GM06990 (cell line): ENCODE data around the gene INKA2.

ENCODE experiments used
- DNase-seq: peaks from one replicate; pipeline ENCODE4 v3.0.0-alpha.2; 2011; ENCODE audit not compliant: insufficient read length; ENCODE audit errors: extremely low read depth
- H3K27me3 ChIP-seq: replicated peaks from 2 replicates; pipeline ENCODE4 v1.6.0; 2011; ENCODE audit warnings: low read length; ENCODE audit not compliant: control insufficient read depth, insufficient read depth
- H3K36me3 ChIP-seq: 2 replicates; pipeline ENCODE4 v1.5.1; 2011; ENCODE audit warnings: low read length; ENCODE audit not compliant: control insufficient read depth, insufficient read depth
- H3K4me3 ChIP-seq: replicated peaks from 2 replicates; pipeline ENCODE4 v1.5.1; 2011; ENCODE audit warnings: low read depth, mild to moderate bottlenecking, control low read depth, low read length
- CTCF ChIP-seq: IDR thresholded peaks from 2 replicates; pipeline ENCODE4 v1.5.1; 2011; ENCODE audit warnings: low read length, control low read depth, mild to moderate bottlenecking, inconsistent platforms; ENCODE audit not compliant: insufficient read depth, poor library complexity, severe bottlenecking

Gene INKA2

GRCh38 chr1:111739194-111739924, at the start of gene INKA2:
Gene INKA2 (minus strand): TSS chr1:111739395. CDS start chr1:111739242, 153 bp downstream.
- Histone ChIP-seq H3K27me3 (no peaks in the 10 kb centered on the region; the same call in 1 of the 2 replicates), H3K36me3 (no peaks in the 10 kb centered on the region; the same call in 1 of the 2 replicates), H3K4me3 (peak within 1 kb of the TSS; percentile 74)
- DNase-seq = peak; percentile 91
- no peak for TF ChIP-seq CTCF

GRCh38 chr1:111786669-111787207, 47.5 kb upstream of the INKA2 start:
- TF ChIP-seq CTCF = no peak
- no peaks in the 10 kb centered on the region; the same call in none of the 2 replicates for H3K27me3 ChIP-seq
- DNase-seq = no peak
- no peak overlapping the region for H3K4me3 ChIP-seq
- H3K36me3 ChIP-seq = no peaks in the 10 kb centered on the region

DNA sequence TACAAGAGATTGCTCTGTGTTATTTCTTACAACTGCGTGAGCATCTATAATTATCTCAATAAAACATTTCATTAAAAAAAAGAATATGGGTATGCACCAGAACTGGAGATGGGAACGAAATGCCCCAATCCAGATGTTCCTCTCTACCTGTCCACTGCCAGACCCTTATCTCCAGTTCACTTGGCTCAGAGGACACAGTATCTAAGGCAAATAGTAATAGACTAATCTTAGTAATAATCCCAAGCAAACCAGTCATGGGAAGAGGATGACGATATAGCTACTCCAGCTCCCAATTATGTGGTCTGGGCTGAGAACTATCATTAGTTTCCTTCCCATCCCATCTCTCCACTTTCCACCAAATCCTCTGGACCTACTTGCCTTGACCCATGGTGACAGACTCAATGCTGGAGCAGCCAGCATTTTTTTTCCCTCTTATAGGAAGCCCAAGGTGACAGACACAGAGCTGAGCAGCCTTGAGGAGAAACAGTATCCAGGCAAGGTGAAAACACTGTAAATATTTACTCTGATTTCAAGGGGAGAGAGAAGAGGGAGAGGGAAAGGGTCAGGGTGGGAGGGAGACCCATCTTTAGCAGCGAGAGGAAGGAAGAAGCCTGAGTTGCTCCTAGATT, 45.2 kb upstream of the INKA2 start:
- no peak for DNase-seq
- TF ChIP-seq CTCF = no peak
- H3K36me3 ChIP-seq = no peaks in the 10 kb centered on the region
- no peaks in the 10 kb centered on the region; the same call in none of the 2 replicates for H3K27me3 ChIP-seq
- no peak overlapping the region for H3K4me3 ChIP-seq

GRCh38 chr1:111779546-111779945, 40.4 kb upstream of the INKA2 start:
- no peak for TF ChIP-seq CTCF
- H3K27me3 ChIP-seq = no peaks in the 10 kb centered on the region; the same call in 1 of the 2 replicates
- DNase-seq = no peak
- H3K4me3 ChIP-seq = no peak overlapping the region
- no peaks in the 10 kb centered on the region for H3K36me3 ChIP-seq

DNA sequence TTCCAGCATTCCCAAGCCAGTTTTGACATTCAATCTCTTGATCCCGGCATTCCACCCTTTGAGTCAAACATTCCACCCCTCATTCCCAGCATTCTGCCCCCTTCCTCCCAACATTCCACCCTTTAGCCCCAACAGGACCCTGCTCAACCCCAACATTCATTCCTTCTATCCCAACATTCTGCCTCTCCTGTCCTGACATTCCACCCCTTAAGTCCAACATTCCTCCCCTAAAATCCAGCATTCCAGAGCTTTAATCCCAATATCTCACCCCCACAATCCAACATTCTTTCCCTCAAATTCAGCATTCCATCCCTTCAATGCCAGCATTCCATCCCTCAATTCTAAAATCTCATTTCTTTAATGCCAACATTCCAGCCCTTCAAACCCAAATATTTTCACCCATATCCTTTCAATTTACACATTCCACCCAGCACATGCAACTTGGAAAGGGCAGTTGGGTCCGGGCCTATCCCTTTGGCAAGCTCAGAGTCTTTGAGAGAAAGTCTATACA, 39.4 kb upstream of the INKA2 start:
- no peaks in the 10 kb centered on the region; the same call in 1 of the 2 replicates for H3K27me3 ChIP-seq
- no peak for DNase-seq
- TF ChIP-seq CTCF = no peak
- no peak overlapping the region for H3K4me3 ChIP-seq
- H3K36me3 ChIP-seq = no peaks in the 10 kb centered on the region
